ENCODE results near the gene BIN1.

BIN1 gene

DNA sequence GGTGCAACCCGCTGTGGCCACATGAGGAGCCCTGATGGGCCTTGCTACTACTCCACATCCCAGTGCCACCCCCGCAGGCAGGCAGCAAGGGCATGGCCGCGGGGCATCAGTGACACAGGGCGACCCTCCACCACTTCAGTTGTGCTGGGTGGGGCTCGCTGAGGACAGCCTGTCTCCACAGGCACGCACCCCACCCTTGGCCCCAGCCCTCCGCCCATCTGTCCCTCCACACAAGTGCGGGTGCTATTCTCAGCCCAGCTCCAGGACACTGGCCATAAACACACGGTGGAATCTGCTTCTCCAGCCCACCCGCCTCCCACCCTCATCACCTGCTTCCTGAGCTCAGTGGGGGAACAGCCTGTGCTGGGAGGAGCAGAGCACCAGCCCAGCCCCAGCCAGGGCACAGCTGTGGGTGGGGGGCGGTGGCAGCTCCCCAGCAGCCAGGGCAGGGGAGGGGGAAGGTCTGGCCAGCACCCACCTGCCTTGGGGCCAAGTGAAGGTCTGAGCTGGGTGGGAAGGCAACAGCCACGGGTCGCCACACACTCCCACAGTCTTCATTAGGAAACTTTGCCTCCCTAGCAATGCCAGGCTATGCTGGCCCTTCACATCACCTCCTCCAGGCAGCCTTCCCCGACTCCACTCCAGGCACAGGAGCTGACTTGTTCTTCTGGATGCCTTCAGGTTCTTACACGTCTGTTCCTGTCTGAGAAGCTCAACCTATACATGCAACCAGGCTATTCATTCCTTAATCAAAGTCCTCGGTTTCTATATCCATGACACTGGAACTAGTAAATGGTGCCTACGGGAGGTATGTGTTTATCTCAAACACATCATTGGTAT, 16.5 kb downstream of the BIN1 start:
- DNase-seq (ENCODE audit: low read depth), result no peak

DNA sequence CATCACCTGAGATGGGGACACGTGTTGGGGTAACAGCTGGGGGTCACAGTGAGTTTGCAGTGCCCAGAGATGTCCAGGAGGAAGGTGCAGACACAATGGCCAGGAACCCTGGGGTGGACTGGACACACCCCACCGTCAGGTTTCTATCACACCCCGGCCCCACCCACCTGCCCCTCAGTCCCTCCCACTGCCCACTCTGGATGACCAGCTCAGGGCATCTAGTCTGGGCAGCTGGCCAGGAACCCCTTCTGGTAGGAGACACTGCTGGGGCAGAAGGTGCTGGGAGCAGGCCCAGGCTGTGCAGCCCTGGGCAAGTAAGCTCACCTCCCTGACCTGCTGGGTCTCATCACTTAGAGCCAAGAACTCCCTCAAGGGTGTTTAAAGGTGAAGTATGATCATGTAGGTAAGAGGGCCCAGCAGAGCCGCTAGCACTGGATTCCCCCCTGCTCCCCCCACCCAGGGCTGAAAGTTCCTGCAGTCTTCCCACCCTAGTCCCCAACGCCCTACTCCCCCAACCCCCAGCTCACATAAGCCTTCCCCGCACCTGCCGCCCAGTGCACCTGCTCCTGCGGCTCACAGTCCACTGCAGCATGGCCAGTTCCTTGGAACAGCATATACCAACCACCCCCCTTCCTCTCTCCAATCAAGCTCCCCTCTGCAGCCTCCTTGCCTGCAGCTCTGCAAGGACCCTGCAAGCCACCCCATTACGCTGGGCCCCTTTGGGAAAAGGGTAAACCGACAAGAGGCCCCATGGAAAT, 17.3 kb downstream of the BIN1 start:
- no peak for DNase-seq (ENCODE audit: low read depth)

DNA sequence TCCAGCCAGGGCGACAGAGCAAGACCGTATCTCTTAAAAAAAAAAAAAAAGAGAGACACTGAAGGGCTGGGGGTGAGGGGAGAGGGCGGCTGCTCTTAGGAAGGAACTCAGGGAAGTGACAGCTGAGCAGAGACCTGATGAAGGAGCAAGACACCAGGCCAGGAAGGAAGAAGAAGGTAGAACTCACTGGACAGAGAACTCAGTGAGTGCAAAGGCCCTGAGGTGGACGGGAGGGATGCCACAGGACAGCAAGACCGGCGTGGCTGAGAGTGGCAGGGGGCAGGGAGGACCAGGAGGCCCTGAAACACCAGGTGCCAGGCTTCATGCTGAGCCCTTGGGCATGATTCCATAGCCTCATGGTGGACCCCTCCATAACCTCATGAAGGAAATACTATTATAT, 18.2 kb downstream of the BIN1 start:
- DNase-seq (ENCODE audit: low read depth), result no peak

DNA sequence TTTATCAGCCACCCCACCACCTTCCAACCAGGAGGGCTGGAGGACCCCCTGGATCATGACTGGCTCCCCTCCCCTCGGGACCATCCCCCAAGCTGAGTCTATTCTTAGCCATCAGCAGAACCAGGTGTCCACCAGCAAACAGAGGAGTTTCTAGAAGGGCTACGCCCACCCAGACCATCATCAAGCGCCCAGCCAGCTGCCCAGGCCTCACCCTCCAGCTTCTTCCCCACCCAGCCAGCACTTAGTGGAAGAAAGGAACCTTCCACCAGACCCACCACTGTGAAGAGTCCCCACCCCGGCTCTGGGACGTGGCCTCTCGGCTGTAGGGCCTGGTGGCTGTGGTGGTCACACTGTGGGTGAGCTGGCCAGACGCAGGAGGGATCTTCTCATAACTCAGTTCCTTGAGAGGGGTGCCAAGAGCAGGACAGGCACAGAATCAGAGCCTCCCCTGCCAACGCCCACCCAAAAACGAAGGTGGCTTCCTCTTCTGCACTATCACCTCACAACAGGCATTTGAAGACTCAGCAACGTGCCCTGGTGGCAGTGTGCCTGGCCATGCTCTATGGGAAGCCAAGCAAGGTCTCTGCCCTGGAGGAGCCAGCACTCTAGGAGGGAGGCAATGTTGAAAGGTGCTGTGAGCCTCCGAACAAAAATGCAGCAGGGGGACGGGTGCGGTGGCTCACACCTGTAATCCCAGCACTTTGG, 19.0 kb downstream of the BIN1 start:
- no peak for DNase-seq (ENCODE audit: low read depth)

DNA sequence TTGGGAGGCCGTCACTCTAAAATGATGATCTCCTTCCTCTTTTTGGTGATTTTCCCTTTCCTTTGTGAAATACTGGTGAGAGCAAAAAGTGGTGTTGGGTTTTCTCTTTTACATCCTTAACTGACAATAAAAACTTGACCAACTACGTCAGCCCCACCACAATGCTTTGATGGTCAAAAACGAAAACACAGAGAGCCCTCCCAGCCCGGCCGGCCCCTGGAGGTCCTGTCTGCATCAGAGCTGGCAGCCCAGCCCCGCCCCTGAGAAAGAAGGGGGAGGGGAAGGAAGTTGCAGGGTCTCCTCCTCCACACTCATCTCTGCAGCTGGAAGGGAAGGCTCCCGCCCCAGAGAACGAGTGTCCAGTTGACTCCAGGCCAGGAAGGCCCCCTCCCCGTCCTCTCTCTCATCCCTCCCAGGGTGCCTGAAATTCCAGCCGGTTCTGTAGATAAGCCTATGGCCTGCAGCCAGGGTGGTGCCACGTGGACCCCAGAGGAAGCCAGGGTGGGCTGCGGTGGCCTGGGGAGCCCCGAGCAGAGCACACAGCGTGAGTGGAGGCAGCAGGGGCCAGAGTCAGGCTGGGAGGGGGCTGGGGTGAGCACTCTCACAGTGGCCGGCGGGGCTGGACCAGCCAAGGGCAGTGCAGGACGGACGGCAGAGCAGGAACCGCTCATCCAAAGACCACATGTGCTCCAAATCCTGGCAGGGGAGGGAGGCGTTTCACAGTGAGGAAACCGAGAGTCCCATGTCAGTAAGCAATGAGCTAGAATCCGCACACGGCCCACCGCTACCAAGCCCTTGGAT, 19.8 kb downstream of the BIN1 start:
- DNase-seq (ENCODE audit: low read depth), result no peak

DNA sequence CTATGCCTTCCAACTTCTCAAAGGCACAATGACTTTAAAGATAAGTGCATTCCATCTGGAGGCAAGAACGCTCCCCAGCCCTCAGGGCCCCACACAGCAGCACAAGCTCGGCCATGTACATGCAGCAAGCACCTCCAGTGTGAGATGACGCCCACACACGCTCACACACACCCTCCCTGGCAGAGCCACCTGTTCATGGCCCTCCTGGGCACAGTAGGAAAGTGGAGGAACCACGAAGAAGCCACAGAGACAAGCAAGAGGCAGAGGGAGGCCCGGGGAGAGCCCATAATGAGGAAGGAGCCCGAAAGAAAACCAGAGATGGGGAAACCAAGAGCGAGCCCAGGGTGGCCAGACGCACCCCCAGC, 21.7 kb downstream of the BIN1 start:
- no peak for DNase-seq (ENCODE audit: low read depth)

DNA sequence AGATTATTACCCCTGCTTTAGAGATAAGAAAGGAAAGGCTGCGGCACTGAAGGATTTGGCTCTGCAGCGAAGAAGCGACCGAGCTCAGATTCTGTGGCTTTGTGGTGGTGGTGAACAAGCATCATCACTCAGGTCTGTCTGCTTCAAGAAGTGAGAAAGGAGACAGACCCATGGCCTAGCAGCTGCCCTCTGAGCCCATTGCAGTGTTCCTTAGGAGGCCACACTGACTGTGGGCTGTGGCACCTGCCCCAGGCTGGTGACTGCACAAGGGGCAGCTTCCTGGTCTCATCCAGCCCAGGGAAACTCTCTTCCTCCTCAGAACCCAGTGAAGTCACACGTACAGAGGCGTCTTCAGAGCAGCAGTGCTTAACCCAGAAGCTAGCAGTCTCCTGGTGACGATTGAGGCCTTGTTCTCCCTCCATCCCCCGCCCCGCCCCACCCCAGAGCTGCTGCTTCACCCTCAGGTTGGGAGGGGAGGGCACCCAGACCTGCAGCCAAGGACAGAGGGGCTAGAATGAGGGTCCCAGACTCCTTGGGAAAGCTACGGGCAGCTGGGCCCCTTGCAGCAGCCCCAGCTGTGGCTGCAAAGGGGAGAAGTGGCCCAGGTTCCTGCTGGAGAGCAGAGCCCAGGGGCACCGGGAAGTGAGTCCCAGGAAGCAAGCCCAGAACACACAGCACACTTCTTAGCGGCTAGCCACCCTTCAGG, 22.2 kb downstream of the BIN1 start:
- no peak for DNase-seq (ENCODE audit: low read depth)

DNA sequence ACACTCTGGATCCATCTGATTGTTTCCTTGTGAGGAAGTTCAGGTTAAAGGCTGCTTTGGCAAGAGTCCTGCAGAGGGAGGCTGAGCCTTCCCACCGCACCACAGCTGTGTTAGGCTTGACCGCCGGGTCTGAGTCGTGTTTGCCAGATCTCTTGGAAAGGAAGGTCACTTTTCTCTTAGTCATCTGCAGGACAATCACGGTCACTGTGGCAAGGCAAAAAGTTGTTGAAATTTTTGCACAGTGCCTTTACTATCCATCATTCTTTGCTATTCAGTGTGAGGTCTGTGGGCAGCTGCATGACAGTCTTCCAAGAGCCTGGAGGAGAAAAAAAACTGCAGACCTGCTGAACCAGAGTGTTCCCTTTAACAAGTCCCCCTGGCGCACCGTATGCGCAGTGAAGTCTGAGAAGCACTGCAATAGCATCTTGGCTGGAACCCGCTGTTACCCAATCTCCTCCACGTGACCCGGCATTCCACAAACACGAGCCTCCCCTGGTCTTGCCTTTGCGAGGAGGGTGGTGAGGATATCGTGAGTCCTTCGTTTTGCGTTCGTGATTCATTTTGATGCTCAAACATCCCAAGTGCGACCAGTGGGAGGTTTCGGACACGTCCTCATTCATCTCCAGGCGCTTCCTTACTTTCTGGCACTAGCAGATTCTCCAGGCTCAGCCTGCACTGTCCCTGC, 23.0 kb downstream of the BIN1 start:
- DNase-seq (ENCODE audit: low read depth), result no peak

DNA sequence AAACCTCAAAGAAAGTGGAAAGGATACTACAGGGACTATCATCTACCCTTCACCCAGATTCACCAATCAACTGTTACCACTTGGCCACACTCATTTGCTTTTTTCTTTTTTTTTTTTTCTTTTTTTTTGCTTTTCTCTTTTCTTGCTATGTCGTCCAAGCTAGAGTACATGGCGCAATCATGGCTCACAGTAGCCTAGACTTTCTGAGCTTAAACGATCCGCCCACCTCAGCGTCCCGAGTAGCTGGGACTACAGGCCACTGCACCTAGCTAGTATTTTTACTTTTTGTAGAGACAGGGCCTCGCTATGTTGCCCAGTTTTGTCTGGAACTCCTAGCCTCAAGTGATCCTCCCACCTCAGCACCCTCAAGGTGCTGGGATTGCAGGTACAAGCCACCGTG, 24.0 kb downstream of the BIN1 start:
- no peak for DNase-seq (ENCODE audit: low read depth)

DNA sequence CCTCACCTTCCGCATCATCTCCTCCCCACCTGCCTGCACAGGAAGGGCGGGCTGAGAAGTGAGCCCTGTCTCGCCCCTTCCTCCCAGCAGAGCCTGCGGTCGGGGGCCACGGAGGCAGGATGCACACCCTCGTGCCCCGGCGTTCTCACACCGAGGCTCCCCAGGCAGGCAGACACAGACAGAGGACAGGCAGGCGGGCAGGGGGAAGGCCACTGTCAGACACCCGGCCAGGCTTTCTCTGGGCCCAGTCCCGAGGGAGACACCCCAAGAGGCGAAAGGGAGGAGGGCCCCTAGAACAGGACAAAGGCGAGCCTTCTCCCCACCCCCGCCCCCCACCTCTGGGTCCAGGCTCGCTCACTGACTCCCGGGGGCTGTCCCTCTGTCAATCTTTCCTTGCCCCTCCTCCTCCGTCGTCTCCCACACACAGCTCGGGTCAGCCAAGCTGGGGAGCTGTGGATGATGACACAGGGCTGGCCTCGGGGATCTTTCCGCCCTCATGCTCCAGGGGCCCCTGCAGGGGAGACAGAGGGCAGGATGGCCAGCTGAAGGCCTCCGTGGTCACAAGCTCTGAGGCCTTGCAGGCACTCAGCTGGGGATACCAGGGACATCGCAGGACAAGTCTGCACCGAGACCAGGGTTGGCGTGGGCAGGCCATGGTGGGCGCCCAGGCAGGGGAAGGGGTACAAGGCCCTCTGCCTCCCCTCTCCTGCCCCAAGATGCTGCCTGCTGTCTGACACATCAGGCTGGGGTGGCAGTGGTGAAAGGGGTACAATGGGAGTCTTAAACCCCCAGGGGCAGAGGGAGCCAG, 24.9 kb downstream of the BIN1 start:
- peak; percentile 61 for DNase-seq (ENCODE audit: low read depth)

DNA sequence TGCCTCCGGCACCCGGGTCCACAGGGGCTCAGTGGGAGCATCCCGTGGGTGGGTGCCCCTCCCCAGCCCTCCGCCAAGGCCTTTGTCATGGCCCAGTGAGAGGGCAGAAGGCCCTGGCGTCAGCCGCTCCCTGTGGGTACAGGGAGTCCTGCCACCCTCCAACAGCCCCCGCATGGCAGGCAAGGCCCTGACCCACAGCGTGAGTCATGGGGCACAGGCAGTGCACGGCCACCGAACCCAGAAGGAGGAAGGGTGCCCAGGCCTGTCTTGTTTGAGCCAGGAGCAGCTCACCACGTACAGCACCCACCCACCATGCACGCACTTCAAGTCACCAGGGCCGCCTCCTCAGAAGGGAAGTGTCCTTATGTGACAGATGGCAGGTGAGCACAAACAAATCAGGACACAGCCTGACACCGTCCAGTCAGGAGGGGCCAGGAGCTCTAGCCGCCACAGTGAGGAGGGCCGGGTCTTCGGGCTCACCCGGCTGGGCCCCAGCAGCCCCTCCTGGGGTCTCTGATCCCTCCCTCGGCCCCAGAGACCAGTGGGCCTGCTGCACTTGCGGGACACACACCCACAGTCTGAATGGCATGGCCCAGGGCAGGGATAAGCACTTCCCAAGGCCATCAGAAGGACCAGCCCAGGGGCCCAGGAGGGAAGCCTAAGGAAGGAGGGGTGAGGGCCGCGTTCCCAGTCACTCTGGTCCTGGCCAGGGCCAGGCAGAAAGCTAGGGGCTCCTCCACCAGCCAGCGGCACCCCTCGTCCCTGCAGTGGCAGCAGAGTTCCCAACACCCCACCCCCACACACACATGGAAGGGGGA, 25.8 kb downstream of the BIN1 start:
- peak; percentile 52 for DNase-seq (ENCODE audit: low read depth)

DNA sequence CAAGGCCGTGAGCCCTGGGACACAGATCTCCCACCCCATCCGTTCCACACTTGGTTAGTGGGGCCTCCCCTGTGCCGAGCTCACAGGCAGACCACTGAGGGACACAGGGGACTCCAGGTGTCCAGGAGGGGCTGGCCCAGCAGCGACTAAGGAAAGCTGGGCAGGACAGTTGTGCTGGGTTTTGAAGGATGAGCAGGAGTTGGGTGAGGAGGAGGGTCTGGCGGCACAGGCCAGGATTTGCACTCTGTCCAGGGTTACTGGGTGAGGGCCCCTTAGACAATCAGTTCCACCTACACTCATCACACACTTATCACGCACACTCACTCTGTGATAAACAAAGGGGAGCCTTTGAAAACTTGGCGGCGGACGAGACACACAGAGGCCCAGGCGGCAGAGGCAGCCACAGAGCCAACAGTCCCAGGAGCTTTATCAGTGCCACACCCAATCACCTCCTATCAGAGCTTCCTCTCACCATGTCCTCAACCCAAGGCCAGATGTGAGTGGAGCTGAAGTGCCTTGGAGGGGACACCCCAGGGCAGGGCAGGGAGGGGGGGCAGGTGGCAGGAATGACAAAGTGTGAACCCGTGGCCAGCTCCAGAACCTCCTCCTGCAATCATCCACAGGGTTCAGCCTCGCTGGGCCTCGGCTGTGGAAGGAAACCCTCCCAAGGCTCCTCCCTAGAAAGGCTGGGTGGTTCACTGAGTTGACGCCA, 26.6 kb downstream of the BIN1 start:
- peak; percentile 47 for DNase-seq (ENCODE audit: low read depth)

DNA sequence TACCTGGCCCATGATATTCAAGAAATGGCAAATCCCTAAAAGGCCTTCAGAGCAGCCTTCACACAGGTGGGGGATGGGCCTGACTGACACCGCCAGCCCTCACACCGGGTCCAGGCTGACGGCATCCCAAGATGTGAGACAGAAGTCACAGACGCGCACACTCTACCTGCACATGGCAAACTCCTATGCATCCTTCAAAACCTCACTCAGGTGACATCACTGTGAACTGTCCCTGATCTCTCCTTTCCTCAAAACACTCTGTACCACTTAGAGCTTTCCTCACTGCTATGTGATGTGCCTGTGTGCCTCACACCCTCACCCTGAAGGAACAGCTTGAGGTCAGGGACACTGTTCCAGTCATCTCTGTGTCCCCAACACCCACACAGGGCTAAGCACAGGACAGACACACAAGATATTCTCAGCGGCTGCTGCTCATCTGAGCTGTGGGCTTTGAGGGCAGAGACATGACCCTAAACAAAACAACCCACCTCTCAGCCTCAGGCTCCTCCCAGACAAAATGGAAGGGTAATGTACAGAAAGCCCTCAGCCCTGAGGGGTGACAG, 27.5 kb downstream of the BIN1 start:
- DNase-seq (ENCODE audit: low read depth), result no peak

DNA sequence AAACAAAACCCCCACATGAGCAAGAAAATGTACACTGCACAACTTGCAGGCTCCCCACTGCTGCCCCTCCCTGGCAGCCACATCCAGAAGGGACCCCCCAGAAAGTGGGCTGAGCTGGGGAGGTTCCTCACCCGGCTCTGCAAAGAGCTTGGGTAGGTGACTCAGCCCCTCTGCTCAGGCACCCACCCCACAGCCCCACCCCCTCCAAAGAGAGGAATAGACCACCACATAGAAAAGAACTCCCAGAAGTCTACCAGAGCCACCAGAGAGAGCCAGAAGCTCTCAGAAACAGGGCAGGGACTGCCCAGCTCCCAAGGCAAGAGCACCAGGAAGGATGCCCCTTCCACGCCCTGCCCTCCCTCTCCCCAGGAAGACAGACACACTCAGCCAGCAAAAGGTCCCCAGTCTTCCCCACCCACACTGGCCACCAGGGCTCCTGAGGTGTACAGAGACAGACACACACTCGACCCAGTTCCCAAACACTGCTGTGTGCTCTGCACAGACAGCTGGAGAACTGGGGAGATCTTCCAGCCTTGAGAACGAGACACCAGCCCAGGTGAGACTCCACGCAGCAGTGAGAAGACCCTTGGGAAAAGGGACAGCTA, 28.2 kb downstream of the BIN1 start:
- no peak for DNase-seq (ENCODE audit: low read depth)

DNA sequence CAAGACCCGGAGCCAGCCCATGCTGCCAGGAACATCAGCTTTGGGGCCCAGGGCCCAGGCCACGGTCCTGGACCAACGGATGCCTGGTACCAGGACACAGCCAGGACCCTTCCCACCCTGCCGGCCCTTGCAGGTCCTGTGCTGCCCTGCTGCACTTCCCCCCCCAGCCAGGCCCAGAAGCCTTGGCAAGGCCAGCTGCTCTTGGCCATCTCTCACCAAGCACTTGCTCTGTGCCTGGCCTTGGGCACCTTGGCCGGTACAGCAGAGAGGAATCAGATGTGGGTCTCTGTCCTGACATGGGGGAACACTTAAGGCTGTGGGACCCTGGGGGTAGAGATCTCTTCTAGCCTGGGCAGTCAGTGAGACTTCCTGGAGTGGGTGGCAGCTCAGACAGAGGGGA, 28.9 kb downstream of the BIN1 start:
- DNase-seq (ENCODE audit: low read depth), result no peak

DNA sequence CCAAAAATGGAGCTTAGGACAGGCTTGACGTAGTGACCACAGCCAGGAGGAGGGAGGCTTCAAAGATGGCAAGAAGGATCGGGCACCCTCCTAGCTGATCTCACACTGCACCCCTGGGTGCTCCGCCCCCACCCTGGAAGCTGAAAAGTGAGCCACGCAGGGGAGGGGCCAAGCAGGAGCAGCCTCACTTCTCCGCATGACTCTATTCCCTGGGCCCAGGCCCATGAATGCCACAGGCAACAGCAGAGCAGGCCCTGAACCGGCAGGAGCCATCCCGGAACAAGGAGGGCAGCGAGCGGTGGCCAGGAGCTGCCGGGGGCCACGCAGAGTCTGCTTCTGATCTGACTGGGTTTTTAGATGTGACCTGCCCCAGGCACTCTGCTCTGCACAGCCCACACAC, 30.0 kb downstream of the BIN1 start:
- DNase-seq (ENCODE audit: low read depth), result no peak

DNA sequence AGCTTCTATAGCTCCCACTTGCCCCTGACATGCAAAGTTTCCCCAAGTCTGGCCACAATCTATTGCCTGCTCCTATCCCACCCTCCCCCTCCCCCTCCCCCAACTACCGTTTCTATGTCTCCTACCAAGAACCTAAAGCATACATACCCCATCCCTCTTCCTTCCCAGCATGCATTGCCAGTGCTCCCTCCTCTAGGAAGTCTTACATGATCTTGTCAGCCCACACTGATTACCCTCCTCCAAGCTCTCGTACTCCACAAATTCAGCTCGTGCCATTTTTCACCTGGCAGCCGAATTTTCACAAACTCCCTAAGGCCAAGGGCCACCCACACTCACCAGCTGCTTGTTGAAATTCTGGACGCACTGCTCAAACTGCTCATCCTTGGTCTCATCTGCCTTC, 30.7 kb downstream of the BIN1 start:
- no peak for DNase-seq (ENCODE audit: low read depth)

DNA sequence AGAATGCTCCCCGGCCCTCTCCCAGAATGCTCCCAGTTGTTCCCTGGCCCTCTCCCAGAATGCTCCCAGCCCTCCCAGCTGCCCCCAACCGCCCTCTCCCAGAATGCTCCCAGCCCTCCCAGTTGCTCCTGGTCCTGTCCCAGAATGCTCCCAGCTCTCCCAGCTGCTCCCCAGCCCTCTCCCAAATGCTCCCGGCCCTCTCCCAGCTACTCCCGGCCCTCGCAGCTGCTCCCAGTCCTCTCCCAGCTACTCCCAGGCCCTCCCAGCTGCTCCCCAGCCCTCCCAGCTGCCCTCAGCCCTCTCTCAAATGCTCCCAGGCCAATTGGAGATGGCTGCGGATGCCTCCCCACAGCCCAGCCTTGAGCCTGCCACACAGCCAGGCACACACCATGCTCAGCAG, 31.1 kb downstream of the BIN1 start:
- no peak for DNase-seq (ENCODE audit: low read depth)
